H1 (cell line): Measurements from ENCODE around the gene C16orf89. TPM values are rescaled to one million over a fixed set of nuclear protein-coding genes. Genes with fewer than 3 reads are reported as not detected.
"Not testable (repeated sequence)": the region's sequence is repeated elsewhere in the genome, so short reads cannot be mapped to it uniquely, and the experiment has no call there.

Experiments
- CTCF ChIA-PET: fragments of 300-600 bp; sonication (Branson Sonifier 250); formaldehyde crosslinking; loops from one replicate; lab custom pipeline; 2021; ENCODE audit not compliant: partially characterized antibody; lab: Charles Lee
- POLR2A ChIA-PET: fragments of 300-600 bp; sonication (Branson Sonifier 250); formaldehyde crosslinking; loops from one replicate; lab custom pipeline; 2021; ENCODE audit warnings: inconsistent platforms; ENCODE audit not compliant: partially characterized antibody; lab: Charles Lee
- DNase-seq, 2 experiments: peaks; one replicate each; pipeline versions ENCODE4 v3.0.0 to v3.0.0-alpha.2; 2010 to 2022; ENCODE audit warnings: low spot score in 2 of 2, low read depth in 1 of 2, mixed read lengths in 1 of 2
- FAIRE-seq: peaks from 2 replicates; lab custom pipeline; 2011; peaks lifted over from hg19 to GRCh38; lab: Jason Lieb, UNC
- H2AFZ ChIP-seq: 2 replicates; pipeline ENCODE4 v1.8.1; 2012; ENCODE audit warnings: low read length, inconsistent platforms
- H2AK5ac ChIP-seq: 2 replicates; pipeline ENCODE4 v1.6.1; 2013; ENCODE audit warnings: low read depth, low read length
- H2BK120ac ChIP-seq: replicated peaks from 2 replicates; pipeline ENCODE3; 2013; ENCODE audit warnings: low read depth, low read length, inconsistent platforms
- H2BK12ac ChIP-seq: 2 replicates; pipeline ENCODE4 v1.6.1; 2013; ENCODE audit warnings: low read depth, low read length
- H2BK15ac ChIP-seq: 2 replicates; pipeline ENCODE4 v1.6.1; 2013; ENCODE audit warnings: low read length
- H2BK20ac ChIP-seq: 2 replicates; pipeline ENCODE4 v1.6.1; 2013; ENCODE audit warnings: low read length
- H2BK5ac ChIP-seq: 2 replicates; pipeline ENCODE4 v1.6.1; 2013; ENCODE audit warnings: low read depth, low read length
- H3K14ac ChIP-seq: 2 replicates; pipeline ENCODE4 v1.6.1; 2013; ENCODE audit warnings: inconsistent platforms; ENCODE audit not compliant: insufficient read length
- H3K18ac ChIP-seq: 2 replicates; pipeline ENCODE4 v1.6.1; 2013; ENCODE audit warnings: low read length; ENCODE audit errors: extremely low read depth
- H3K23ac ChIP-seq: 2 replicates; pipeline ENCODE4 v1.6.1; 2013; ENCODE audit warnings: inconsistent platforms; ENCODE audit not compliant: insufficient read length
- H3K23me2 ChIP-seq: 2 replicates; pipeline ENCODE4 v1.6.1; 2013; ENCODE audit warnings: low read depth, low read length
- H3K27ac ChIP-seq: 2 replicates; pipeline ENCODE4 v1.6.1; 2011; ENCODE audit warnings: low read depth, low read length, inconsistent platforms
- H3K27me3 ChIP-seq, 4 experiments: replicated peaks in 1 of 4; 1 replicate in 1 of 4; 2 replicates in 3 of 4; pipeline versions ENCODE4 v1.6.1 to v1.8.1; 2011 to 2013; ENCODE audit warnings: low read length in 3 of 4, mild to moderate bottlenecking in 3 of 4, inconsistent platforms in 2 of 4, mixed read lengths in 2 of 4, moderate library complexity in 1 of 4; ENCODE audit not compliant: control insufficient read depth in 3 of 4, insufficient read depth in 3 of 4; ENCODE audit errors: extremely low read depth in 1 of 4
- H3K36me3 ChIP-seq, 4 experiments: 2 replicates each; pipeline versions ENCODE4 v1.6.1 to v1.8.1; 2011 to 2013; ENCODE audit warnings: mild to moderate bottlenecking in 4 of 4, low read length in 3 of 4, moderate library complexity in 2 of 4, control low read depth in 1 of 4, inconsistent platforms in 1 of 4; ENCODE audit not compliant: insufficient read depth in 4 of 4, control insufficient read depth in 2 of 4
- H3K4ac ChIP-seq: replicated peaks from 2 replicates; pipeline ENCODE3; 2013; ENCODE audit warnings: low read length, low read depth, mixed read lengths, inconsistent platforms; ENCODE audit not compliant: insufficient read length
- H3K4me1 ChIP-seq, 4 experiments: replicated peaks in 1 of 4; 1 replicate in 1 of 4; 2 replicates in 3 of 4; pipeline versions ENCODE4 v1.6.1 to v1.8.1; 2011 to 2013; ENCODE audit warnings: low read length in 3 of 4, inconsistent platforms in 2 of 4, mixed read lengths in 1 of 4; ENCODE audit not compliant: insufficient read depth in 4 of 4, control insufficient read depth in 3 of 4
- H3K4me2 ChIP-seq, 2 experiments: 2 replicates each; pipeline versions ENCODE4 v1.6.1 to v1.8.1; 2011 to 2013; ENCODE audit warnings: low read depth in 2 of 2, low read length in 2 of 2, control low read depth in 1 of 2, inconsistent platforms in 1 of 2, mild to moderate bottlenecking in 1 of 2; ENCODE audit not compliant: insufficient read depth in 1 of 2
- H3K4me3 ChIP-seq, 4 experiments: fragments of 200-600, 300-600 bp in 1 of 4; sonication (generic), shearing (Covaris generic), sonication (Bioruptor Twin) in 1 of 4; 2 replicates each; pipeline versions ENCODE4 v1.5.1 to v1.8.1; 2011 to 2016; ENCODE audit warnings: low read length in 4 of 4, low read depth in 3 of 4, control low read depth in 2 of 4, inconsistent platforms in 2 of 4, mild to moderate bottlenecking in 2 of 4, mixed read lengths in 1 of 4, moderate library complexity in 1 of 4; ENCODE audit not compliant: insufficient read depth in 2 of 4; ENCODE audit errors: extremely low read depth in 1 of 4
- H3K56ac ChIP-seq: replicated peaks from 2 replicates; pipeline ENCODE3; 2013; ENCODE audit warnings: low read depth, mild to moderate bottlenecking, mixed read lengths, low read length, inconsistent platforms; ENCODE audit not compliant: insufficient read length
- H3K79me1 ChIP-seq: 2 replicates; pipeline ENCODE4 v1.6.1; 2013; ENCODE audit warnings: low read depth, low read length, control low read depth
- H3K79me2 ChIP-seq, 2 experiments: 2 replicates each; pipeline versions ENCODE4 v1.6.1 to v1.8.1; 2012 to 2013; ENCODE audit warnings: low read length in 2 of 2, mild to moderate bottlenecking in 2 of 2, inconsistent platforms in 1 of 2; ENCODE audit not compliant: insufficient read depth in 2 of 2, control insufficient read depth in 1 of 2
- H3K9ac ChIP-seq, 4 experiments: replicated peaks in 1 of 4; 1 replicate in 1 of 4; 2 replicates in 3 of 4; pipeline versions ENCODE4 v1.6.1 to v1.8.1; 2011 to 2013; ENCODE audit warnings: low read depth in 3 of 4, low read length in 3 of 4, control low read depth in 2 of 4, mild to moderate bottlenecking in 2 of 4, moderate library complexity in 2 of 4, inconsistent platforms in 1 of 4; ENCODE audit errors: extremely low read depth in 1 of 4
- H3K9me3 ChIP-seq, 2 experiments: 2 replicates each; pipeline versions ENCODE4 v1.6.1 to v1.8.1; 2012 to 2013; ENCODE audit warnings: mild to moderate bottlenecking in 2 of 2, moderate library complexity in 2 of 2, control low read depth in 1 of 2, inconsistent platforms in 1 of 2, low read depth in 1 of 2, low read length in 1 of 2, mixed read lengths in 1 of 2; ENCODE audit not compliant: insufficient read depth in 2 of 2
- H4K20me1 ChIP-seq, 2 experiments: replicated peaks in 1 of 2; 2 replicates each; pipeline versions ENCODE3 to v1.8.1; 2011 to 2013; ENCODE audit warnings: inconsistent platforms in 2 of 2, low read length in 2 of 2, mild to moderate bottlenecking in 1 of 2; ENCODE audit not compliant: insufficient read depth in 2 of 2, control insufficient read depth in 1 of 2
- H4K5ac ChIP-seq: 2 replicates; pipeline ENCODE4 v1.6.1; 2013; ENCODE audit warnings: low read length, low read depth, mixed read lengths, inconsistent platforms; ENCODE audit not compliant: insufficient read length
- H4K8ac ChIP-seq: 2 replicates; pipeline ENCODE4 v1.8.0; 2013; ENCODE audit warnings: mild to moderate bottlenecking, moderate library complexity, low read length, inconsistent platforms; ENCODE audit not compliant: insufficient read depth; ENCODE audit errors: extremely low read depth
- H4K91ac ChIP-seq: replicated peaks from 2 replicates; pipeline ENCODE3; 2013; ENCODE audit warnings: low read length, mixed read lengths, inconsistent platforms; ENCODE audit not compliant: insufficient read length
- POLR2A ChIP-seq, 2 experiments: IDR thresholded peaks; 1 replicate in 1 of 2; 2 replicates in 1 of 2; pipeline ENCODE4 v1.6.1; 2011; ENCODE audit warnings: low read depth in 2 of 2, low read length in 2 of 2, mild to moderate bottlenecking in 2 of 2; ENCODE audit errors: control extremely low read depth in 1 of 2
- SAP30 ChIP-seq: fragments of 300-600 bp; sonication (generic); IDR thresholded peaks from 2 replicates; pipeline ENCODE4 v1.7.1; 2012; ENCODE audit warnings: low read length, moderate library complexity, mild to moderate bottlenecking, inconsistent platforms; ENCODE audit not compliant: insufficient read depth, insufficient replicate concordance
- SIN3A ChIP-seq, 2 experiments: IDR thresholded peaks in 1 of 2; conservative IDR thresholded peaks in 1 of 2; 2 replicates each; pipeline ENCODE4 v1.6.1; 2011 to 2012; ENCODE audit warnings: low read length in 2 of 2, improper control_type of control experiment in 1 of 2, low read depth in 1 of 2, mild to moderate bottlenecking in 1 of 2
- WGBS, 2 experiments: shearing (Covaris generic) in 1 of 2; methylation state at CpG; one replicate each; pipeline versions ENCODE4 v1.1.6 to v1.1.7; 2013 to 2015; ENCODE audit warnings: low lambda C conversion rate in 2 of 2, mixed read lengths in 2 of 2, inconsistent platforms in 1 of 2, low coverage in 1 of 2, missing lambda C conversion rate in 1 of 2; ENCODE audit not compliant: insufficient replicate concordance in 2 of 2, insufficient coverage in 1 of 2, insufficient read length in 1 of 2; ENCODE audit errors: extremely low coverage in 1 of 2, missing lambda C conversion rate in 1 of 2; 5-methylcytosine and 5-hydroxymethylcytosine counted together
- polyA plus RNA-seq, 7 experiments: library from polyadenylated mRNA; depleted of rRNA in 3 of 7; stranded (reverse) in 5 of 7; unstranded in 2 of 7; fragments of >200 nt in 5 of 7; fragments of 200-250 nt in 2 of 7; gene quantifications; 1 replicate in 5 of 7; 2 replicates in 1 of 7; 4 replicates in 1 of 7; pipeline versions ENCODE4 v1.2.1 to v1.2.3, GENCODE V29; 2011 to 2013; ENCODE audit warnings: missing spikeins in 2 of 7, mixed read lengths in 2 of 7
- total RNA-seq: library from RNA; stranded (reverse); fragmentation: NEBNext Ultra II Directional; extraction: Animal tissue kit (Norgen Biotek cat#: 25700); gene quantifications from 2 replicates; pipeline ENCODE4 v1.2.1, GENCODE V29; 2021
- TF ChIP-seq, protein P1 (sequence below): IDR thresholded peaks from 2 replicates; pipeline ENCODE4 v1.6.1; 2012; ENCODE audit warnings: inconsistent platforms

Gene C16orf89
- total and polyA plus RNA-seq, 2 of the 8 experiments (the other 6 are each of a cell fraction or from before 2014, with no cell fraction given): 6.7 to 9.9 TPM

DNA sequence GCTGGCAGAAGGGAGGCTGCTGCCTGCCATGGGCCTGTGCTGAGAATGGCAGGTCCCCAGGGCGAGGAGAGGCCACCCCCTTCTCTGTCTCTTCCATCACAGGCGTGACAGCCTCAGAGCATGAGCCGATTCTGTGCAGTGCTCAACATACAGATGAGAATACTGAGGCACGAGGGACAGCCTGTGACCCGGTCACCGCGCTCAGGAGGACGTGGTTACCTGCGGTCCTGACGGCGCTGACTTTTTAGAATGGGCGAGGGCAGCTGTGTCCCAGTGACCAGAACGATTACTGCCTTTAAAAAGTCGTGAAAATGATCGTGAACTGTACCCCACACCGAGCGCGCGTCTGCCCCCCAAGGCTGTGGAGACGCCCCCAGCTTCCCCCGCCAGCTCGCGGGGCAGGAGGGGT is 31.3 kb upstream of the C16orf89 start:
- H4K91ac ChIP-seq, H3K9me3 ChIP-seq, H2BK5ac ChIP-seq, H2BK12ac ChIP-seq, H2BK20ac ChIP-seq, H3K79me2 ChIP-seq, H2BK15ac ChIP-seq, H2BK120ac ChIP-seq, H2AFZ ChIP-seq, H3K27me3 ChIP-seq, H4K20me1 ChIP-seq, H3K23ac ChIP-seq, H3K79me1 ChIP-seq, H3K14ac ChIP-seq, H3K23me2 ChIP-seq, H4K8ac ChIP-seq, FAIRE-seq, H3K56ac ChIP-seq, H3K18ac ChIP-seq, H3K4ac ChIP-seq, H3K36me3 ChIP-seq, H3K27ac ChIP-seq, POLR2A ChIA-PET, H3K4me1 ChIP-seq, H4K5ac ChIP-seq: not testable (repeated sequence)
- Histone ChIP-seq H3K9ac (peak overlapping the region in 3 of 4 experiments; percentile 42 to 64 (median 49); a peak in 5 of 7 replicates), H3K4me3 (peak overlapping the region; percentile 45 to 78 (median 75)), H2AK5ac (peak overlapping the region; percentile 77; the same call in 1 of the 2 replicates), H3K4me2 (peak overlapping the region; percentile 72 to 77)
- peak in 1 of 2 experiments; percentile 71 for DNase-seq
- CTCF ChIA-PET: interaction anchor here (1.3 to 1.8 kb wide), 2 partner anchors 32 to 39 kb away, joined by 3 to 5 read pairs; partner anchors contain the start of gene C16orf89
- 1% methylated on average over 15 of the region's 23 CpGs; no CpG with 5 or more reads in 1 of the 2 experiments for WGBS, 2 experiments
- peak in 1 of 2 experiments; percentile 24; a peak in 1 of 3 replicates for TF ChIP-seq POLR2A (IDR thresholded peaks at IDR 0.05; ENCODE audit: control extremely low read depth in 1 of 2, low read depth in 2 of 2, low read length in 2 of 2)
- TF ChIP-seq SIN3A (conservative IDR thresholded peaks at IDR 0.05 in 1 of 2, IDR thresholded peaks at IDR 0.05 in 1 of 2; ENCODE audit: low read depth in 1 of 2, low read length in 2 of 2): 0 out of 4 replicates have a peak, but pooled peaks have one; percentile 7 to 28
- TF ChIP-seq, protein P1, sequence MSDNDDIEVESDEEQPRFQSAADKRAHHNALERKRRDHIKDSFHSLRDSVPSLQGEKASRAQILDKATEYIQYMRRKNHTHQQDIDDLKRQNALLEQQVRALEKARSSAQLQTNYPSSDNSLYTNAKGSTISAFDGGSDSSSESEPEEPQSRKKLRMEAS: 0 out of 2 replicates have a peak, but pooled peaks have one; percentile 24
- TF ChIP-seq SAP30: peak; percentile 81
